ENCODE measurements around the gene ABCC9. TPM values are rescaled to one million over a fixed set of nuclear protein-coding genes. Genes with fewer than 3 reads are reported as not detected.

Gene ABCC9
- total and polyA plus RNA-seq, 12 donors: 2.1 to 35.0 (median 18.5) TPM

DNA sequence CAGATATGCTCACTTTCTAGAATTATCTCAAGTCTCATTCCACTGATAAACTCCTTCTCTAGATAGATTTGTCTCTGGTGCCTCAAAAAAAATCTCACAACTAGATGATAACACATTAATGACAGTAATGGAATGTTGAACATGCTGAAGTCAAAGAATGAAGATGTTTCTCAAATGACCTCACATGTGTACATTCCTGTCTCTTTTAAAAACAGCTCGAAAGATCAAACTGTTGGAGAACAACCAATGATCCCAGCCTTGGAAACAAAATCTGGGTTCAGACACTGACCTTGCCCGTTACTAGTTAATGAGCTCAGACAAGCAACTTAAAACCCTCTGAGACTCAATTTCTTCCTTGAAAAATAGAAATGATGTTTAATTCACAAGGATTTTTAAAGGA, 122.0 kb downstream of the ABCC9 start:
- WGBS, 4 donors: 14 to 28% (median 23%) methylated on average over 2 of the region's 2 CpGs
- TF ChIP-seq POLR2A (IDR thresholded peaks at IDR 0.05): no peak
- Histone ChIP-seq H3K9me3 (replicated peaks in 1 of 3) (no peaks in the 10 kb centered on the region), H3K4me3 (no peak overlapping the region), H3K36me3 (replicated peaks in 1 of 2) (no peaks in the 10 kb centered on the region), H3K4me1 (replicated peaks in 1 of 2) (peaks cover 0 to 3% of the 10 kb centered on the region in 2 donors), H3K27ac (no peak overlapping the region), H3K27me3 (no peaks in the 10 kb centered on the region)
- DNase-seq: no peak
- intact Hi-C loops (cut with DNase I): no loop called here

DNA sequence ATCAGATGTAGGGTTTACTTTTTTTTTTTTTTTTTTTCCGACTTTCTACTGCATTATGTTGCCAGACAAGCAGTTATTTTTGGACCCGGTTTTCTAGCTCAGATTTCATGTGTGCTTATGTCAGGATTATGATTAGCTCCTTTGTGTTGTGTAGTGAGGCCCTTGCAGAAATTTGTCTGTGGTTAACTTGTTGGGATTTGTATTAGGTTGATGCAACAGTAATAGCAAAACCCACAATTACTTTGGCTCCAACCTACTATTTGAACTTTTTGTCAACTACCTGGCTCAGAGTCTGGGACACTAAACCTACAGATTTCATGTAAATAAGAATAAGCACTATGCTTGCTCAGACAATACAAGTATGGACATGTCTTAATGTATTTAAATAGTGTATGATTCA, 122.6 kb downstream of the ABCC9 start:
- intact Hi-C loops (cut with DNase I): no loop called here
- H3K9me3 ChIP-seq (replicated peaks in 1 of 3): no peaks in the 10 kb centered on the region
- no peaks in the 10 kb centered on the region for H3K36me3 ChIP-seq (replicated peaks in 1 of 2)
- H3K27ac ChIP-seq: no peak overlapping the region
- WGBS, 4 donors: 44 to 66% (median 58%) methylated on average over 2 of the region's 2 CpGs
- peaks cover 0 to 3% of the 10 kb centered on the region in 2 donors for H3K4me1 ChIP-seq (replicated peaks in 1 of 2)
- no peaks in the 10 kb centered on the region for H3K27me3 ChIP-seq
- no peak overlapping the region for H3K4me3 ChIP-seq
- TF ChIP-seq POLR2A (IDR thresholded peaks at IDR 0.05): no peak
- TF ChIP-seq, protein P1, sequence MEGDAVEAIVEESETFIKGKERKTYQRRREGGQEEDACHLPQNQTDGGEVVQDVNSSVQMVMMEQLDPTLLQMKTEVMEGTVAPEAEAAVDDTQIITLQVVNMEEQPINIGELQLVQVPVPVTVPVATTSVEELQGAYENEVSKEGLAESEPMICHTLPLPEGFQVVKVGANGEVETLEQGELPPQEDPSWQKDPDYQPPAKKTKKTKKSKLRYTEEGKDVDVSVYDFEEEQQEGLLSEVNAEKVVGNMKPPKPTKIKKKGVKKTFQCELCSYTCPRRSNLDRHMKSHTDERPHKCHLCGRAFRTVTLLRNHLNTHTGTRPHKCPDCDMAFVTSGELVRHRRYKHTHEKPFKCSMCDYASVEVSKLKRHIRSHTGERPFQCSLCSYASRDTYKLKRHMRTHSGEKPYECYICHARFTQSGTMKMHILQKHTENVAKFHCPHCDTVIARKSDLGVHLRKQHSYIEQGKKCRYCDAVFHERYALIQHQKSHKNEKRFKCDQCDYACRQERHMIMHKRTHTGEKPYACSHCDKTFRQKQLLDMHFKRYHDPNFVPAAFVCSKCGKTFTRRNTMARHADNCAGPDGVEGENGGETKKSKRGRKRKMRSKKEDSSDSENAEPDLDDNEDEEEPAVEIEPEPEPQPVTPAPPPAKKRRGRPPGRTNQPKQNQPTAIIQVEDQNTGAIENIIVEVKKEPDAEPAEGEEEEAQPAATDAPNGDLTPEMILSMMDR (IDR thresholded peaks at IDR 0.05): no peak
- DNase-seq: no peak

DNA sequence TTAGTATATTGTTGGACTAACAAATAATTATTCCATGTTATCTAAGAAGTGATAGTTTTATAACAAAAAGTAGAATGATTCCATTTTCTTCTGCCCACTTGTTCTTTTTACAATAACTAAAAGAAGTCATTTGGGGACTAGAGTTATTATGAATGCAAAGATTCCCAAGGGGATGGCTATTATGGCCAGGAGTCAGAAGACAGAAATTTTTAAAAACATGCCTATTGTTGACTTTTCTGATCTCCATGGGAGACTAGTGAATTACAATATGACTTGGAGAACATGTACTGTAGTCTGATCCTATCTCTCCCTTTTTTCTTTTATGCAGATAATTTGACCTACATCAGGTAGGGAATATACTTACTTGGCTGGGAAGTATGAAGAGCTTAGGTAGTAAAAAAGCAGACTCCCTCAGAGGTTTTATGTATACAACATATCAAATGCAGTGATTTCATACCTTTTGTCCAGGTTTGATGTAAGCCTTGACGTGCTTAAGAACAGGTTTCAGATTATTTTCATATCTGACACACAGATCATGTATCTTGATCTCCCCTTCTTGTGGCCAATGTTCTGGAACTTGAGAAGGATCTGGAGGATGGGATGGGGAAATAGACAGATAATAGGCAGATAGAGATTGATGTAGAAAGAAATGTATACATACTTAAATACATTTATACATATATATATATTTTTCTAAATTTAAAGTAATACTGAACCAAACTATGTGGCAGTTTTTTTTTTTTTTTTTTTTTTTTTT, 125.7 kb downstream of the ABCC9 start:
- WGBS, 4 donors: 76 to 81% (median 77%) methylated on average over 1 of the region's 1 CpG

DNA sequence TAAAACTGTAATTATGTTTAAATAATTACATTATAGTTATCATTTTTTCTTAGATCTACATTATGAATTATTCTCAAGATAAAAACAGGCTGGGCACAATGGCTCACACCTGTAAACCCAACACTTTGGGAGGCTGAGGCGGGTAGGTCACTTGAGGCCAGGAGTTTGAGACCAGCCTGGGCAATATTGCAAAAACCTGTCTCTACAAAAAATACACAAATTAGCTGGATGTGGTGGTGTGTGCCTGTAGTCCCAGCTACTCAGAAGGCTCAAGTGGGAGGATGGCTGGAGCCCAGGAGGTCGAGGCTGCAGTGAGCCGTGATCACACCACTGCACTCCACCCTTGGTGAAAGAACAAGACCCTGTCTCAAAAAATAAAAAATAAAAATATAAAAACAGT, 126.4 kb downstream of the ABCC9 start:
- no peak overlapping the region for H3K4me3 ChIP-seq
- no peak for DNase-seq
- H3K36me3 ChIP-seq (replicated peaks in 1 of 2): no peaks in the 10 kb centered on the region
- H3K9me3 ChIP-seq (replicated peaks in 1 of 3): no peaks in the 10 kb centered on the region
- no peak for TF ChIP-seq POLR2A (IDR thresholded peaks at IDR 0.05)
- TF ChIP-seq, protein P1 (IDR thresholded peaks at IDR 0.05): no peak
- H3K27me3 ChIP-seq: no peaks in the 10 kb centered on the region
- H3K4me1 ChIP-seq (replicated peaks in 1 of 2): peaks cover 0 to 3% of the 10 kb centered on the region in 2 donors
- intact Hi-C loops (cut with DNase I): no loop called here
- WGBS, 4 donors: 78 to 100% (median 91%) methylated on average over 3 of the region's 3 CpGs
- no peak overlapping the region for H3K27ac ChIP-seq

More for the DNA sequence above, 125.7 kb downstream of the ABCC9 start:
- intact Hi-C loops (cut with DNase I): no loop called here
- H3K4me1 ChIP-seq (replicated peaks in 1 of 2): peaks cover 0 to 3% of the 10 kb centered on the region in 2 donors
- TF ChIP-seq, protein P1 (IDR thresholded peaks at IDR 0.05): no peak
- TF ChIP-seq POLR2A (IDR thresholded peaks at IDR 0.05): no peak
- H3K27ac ChIP-seq: no peak overlapping the region
- no peaks in the 10 kb centered on the region for H3K27me3 ChIP-seq
- no peaks in the 10 kb centered on the region for H3K9me3 ChIP-seq (replicated peaks in 1 of 3)
- no peak overlapping the region for H3K4me3 ChIP-seq
- DNase-seq: no peak
- no peaks in the 10 kb centered on the region for H3K36me3 ChIP-seq (replicated peaks in 1 of 2)

DNA sequence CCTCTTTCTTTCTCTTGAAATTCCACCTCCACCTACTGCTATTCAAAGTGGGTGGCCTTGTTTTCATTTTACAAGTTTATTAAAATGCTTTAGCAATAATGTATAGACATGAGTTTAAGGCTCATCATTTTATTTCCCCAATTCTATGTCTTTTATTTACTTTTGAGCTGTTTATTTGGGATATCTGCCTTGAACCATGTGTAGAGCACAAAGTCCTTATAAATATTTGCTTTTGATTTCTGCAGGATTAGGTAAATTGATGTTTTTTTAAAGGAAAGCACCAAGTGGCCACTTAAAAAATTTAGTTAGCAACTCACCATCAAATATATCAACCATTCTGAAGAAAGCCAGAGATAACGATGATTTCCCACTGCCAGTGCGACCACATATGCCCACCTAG, 126.9 kb downstream of the ABCC9 start:
- TF ChIP-seq, protein P1 (IDR thresholded peaks at IDR 0.05): no peak
- 82 to 89% (median 86%) methylated on average over 2 of the region's 2 CpGs for WGBS, 4 donors
- Histone ChIP-seq H3K27me3 (no peaks in the 10 kb centered on the region), H3K4me3 (no peak overlapping the region), H3K9me3 (replicated peaks in 1 of 3) (no peaks in the 10 kb centered on the region), H3K36me3 (replicated peaks in 1 of 2) (no peaks in the 10 kb centered on the region), H3K27ac (no peak overlapping the region), H3K4me1 (replicated peaks in 1 of 2) (peaks cover 0 to under 1% of the 10 kb centered on the region in 2 donors)
- intact Hi-C loops (cut with DNase I): no loop called here
- DNase-seq: no peak
